GM19023 (cell line): ENCODE results near the gene MADD.

Experiments used
- ATAC-seq: cut with Tn5 transposase; IDR thresholded peaks from one replicate; pipeline ENCODE4 v1.9.1; 2021; ENCODE audit warnings: mild to moderate bottlenecking, moderate library complexity; ENCODE audit not compliant: unreplicated experiment

MADD gene

DNA sequence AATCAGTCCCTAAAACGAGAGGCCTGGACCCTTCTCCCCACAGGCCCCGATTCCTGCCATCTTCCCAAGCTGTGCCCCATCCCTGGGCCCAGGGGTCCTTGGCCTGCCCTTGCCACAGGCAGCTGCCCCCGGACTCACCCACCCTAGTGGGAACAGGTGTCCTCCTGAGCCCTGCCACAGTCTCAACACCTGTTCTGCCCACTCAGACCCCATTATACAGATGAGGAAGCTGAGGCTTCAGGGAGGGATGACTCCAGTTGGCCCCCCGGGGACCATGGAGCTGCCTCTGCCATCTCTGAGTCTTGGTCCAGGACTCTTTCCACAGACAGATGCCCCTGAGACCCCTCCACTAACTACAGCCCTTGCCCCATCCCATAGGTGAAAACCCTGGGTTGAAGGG, 66.7 kb downstream of the MADD start:
- no peak for ATAC-seq

DNA sequence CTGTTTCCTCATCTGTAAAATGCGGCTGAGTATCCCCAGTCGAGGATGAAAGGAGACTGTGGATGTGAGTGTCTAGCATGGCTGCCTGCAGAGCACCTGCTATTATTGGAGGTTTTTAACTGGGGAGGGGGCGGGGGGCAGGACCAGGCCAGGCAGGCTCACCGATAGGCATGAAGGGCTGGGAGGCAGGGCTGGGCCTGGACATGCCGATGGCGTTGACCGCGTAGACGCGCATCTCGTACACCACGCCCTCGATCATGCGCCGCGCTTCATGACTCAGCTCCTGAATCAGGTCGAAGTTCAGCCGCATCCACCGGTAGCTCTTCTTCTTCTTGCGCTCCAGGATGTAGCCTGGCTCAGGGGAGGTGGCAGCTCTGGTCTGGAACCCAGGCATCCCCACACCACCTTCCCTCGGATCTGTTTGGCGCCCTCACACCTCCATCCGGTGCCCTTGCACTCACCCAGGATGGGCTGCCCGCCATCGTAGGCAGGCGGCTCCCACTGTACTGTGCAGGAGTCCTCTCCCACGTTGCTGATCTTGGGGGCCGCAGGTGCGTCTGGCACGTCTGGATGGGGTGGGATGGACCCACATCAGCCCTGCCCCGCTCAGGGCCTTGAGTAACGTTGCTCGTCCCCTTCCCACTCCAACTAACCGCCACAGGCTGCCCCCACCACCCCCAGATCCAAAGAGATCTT, 67.4 kb downstream of the MADD start:
- no peak for ATAC-seq

DNA sequence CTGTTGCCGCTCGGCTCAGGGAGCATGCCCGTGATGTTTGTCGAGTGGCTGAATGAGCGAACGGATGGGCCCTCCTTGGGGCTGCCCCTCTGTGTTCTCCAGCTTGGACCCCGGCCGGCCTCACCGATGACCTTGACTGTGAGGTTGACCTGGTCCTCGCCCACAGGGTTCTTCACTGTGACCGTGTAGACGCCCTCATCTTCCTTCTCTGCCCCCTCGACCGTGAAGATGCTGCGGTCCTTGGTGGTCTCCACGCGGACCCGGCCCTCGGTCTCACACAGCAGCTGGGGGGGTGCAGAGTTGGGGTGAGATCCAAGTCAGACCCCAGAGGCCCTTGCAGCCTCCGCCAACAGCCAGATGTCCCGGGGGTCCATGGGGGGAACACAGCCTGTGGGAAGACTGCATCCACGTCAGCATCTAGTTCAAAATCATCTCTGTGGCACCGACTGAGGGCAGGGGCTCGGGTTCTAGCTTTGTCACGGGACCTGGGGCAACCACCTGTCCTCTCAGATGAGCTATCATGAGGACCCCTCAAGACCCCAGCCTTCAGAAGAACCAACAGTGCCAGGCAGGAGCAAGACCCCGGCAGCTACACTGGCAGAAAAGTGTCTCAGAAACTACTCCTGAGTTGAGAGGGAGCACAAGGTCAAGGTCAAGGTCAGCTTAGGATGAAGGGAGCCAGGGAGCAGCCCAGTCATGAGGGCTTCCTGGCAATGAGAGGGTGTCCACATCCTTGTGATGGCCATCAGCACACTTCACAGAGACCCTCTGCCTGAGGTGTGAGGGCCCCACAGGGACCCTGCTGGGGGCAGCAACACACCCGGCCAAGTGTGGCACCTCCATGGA, 68.7 kb downstream of the MADD start:
- ATAC-seq, result no peak

DNA sequence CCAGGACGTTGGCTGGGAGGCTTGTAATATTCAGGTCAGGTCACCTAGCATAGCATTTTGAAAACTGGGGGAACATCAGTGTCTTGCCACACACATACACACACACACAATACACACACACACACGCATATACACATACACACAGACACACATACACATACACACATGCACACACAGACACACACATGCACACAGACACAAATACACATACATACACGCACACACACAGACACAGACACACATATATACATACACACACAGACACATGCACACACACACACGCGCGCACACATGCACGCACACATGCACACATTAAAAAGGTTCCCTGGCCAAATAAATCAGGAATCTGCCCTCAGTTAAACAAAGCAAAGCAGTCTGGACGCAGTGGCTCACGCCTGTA, 70.1 kb downstream of the MADD start:
- ATAC-seq, result no peak

DNA sequence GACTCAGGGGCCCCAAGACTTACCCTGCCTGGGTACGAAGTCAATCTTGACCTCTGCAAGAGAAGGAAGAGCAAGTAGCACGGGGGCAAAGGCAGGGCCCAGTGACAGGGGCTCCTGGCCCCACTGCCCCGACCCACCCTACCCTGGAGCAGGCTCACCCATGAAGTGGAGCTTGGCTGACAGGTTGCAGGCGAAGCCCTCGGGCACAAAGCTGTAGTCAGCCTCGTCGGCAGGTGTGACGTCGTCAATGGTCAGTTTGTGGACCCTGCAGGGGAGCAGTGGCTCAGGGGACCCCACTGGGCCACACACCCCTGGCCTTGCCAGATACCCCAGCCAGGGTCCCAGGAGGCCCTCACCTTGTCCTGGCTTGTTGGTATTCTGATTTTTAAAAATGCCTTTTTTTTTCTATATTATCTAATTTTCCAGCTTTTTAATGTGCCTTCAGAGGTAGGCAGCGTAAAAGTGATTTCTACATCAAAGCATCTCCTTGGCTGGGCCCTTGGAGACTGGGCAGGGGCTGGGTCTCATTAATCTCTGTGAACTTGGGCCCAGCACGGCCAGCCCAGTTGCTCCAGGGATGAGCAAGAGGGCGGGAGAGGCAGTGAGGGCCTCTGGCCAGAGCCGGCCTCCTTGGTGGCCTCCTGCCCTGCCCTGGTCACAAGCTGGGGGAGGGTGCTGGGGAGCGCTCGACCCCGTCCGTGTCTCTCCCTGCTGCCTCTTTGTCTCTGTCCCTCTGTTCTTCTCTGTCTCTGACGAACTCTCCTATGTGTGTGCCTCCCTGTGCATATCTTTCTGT, 71.2 kb downstream of the MADD start:
- ATAC-seq, result no peak

DNA sequence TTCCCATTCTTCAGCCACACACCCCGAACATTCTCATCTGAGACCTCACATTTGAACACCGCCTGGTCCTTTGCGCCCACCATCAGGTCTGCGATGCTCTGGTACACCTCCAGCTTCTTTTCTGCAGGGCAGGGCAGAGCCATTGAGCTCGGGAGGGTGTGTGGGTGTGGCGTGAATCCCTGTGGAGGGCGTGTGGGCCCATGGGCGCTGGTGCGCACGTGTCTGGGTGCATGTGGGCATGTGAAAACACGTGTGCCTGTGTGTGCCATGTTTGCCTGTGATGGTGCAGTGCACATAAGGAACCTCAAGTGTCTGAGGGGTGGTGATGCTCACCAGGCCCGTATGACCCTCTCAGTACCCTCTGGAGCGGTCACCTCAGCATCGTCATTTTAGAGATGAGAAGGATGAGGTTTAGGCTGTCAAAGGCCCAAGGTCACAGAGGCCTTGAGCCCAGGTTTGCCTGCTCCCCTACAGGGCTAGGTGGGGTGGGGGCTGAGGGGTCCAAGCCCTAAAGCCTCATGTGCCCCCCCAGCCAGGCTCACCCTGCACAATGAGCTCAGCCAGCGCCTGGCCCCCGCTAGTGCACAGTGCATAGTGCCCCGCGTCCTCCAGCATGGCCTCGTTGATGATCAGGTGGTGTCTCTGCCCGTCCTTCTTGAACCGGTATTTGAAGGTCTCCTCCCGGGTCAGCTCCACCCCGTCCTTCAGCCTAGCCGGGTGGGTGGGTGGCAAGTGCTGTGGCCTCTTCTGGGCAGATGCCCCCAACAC, 72.3 kb downstream of the MADD start:
- ATAC-seq, result no peak

DNA sequence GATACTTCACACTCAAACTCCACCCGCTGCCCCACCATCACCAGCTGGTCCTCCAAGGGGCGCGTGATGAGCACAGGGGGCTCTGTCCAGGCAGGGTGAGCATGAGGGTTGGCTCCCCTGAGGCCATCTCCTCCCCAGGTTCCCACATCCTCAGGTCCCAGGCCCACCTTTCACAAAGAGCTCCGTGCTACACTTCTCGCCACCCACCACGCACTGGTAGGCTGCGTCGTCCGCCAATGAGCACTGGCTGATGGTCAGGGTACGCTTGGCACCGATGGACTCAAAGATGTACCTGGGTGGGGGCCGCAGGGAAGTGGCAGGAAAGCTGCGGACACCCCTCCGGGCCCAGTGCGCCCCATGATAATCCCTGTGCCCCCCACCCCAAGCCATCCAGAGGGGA, 72.9 kb downstream of the MADD start:
- no peak for ATAC-seq

DNA sequence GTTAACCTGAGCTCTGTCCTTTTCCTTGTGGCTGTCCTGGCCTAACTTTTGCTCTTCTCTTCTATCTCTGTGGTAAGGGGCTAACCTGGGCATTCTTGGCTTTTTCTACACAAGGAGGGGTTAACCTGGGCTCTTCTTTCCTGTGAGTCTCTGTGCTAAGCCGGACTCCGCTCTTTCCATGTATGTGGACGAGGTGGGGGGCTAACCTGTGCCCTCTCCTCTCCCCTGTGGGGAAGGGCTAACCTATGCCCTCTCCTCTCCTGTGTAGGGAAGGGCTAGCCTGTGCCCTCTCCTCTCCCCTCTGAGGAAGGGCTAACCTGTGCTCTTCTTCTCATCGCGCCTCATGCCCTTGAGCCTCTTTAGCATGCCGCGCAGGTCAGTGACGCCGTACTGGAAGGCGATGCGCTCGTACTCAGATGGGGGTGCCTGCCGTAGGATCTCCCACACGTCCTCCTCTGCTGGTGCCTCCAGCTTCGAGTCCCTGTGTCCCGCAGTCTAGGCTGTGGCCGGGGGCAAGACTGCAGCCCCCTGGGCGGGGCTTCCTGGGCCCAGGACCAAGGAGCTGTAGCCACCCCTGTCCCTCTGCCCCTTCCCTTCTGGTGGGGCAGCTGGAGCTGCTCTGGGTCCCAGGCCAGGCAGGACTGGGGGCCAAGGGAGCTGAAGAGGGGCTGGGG, 76.1 kb downstream of the MADD start:
- ATAC-seq, result no peak

DNA sequence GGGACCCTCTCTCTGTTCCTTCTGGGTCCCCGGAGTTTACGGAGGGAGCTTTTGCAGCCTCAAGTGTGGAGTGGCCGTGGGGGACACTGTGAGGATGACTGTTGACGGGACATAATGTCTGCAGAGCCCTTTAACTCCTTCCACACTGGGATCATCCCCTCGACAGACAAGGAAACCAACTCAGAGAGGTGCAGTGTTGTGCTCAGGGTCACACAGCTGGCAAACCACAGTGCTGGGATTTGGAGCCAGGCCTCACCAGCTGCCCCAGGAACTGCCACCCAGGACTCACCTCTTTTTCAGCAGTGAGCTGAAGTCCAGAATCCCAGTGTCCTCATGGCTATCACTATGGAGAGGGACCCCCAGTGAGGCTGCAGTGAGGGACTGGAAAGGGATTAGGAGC, 77.2 kb downstream of the MADD start:
- ATAC-seq, result no peak

DNA sequence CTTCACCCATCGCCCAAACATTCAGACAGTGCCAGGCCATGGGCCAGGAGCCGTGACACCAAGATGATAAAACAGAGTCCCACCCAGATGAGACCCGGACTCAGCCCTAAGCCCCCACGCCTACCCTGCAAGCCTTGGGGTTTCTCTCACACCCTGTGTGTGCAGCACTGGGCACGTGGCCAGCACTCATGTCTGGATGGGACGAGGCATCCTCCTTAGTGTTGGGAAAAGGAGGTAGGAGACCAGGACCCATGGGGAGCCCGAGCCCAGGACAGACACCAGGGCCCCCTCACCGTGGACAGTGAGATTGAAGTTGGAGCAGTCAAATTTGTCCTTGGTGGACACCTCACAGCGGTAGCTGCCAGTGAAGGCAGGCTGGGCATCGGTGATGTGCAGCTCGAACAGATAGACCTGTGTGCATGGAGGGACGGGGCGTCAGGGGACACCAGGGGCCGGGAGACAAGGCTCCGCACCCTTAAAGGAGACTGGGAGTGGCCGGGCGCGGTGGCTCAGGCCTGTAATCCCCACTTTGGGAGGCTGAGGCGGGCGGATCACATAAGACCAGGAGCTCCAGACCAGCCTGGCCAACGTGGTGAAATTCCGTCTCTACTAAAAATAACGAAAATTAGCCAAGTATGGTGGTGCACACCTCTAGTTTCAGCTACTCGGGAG, 78.3 kb downstream of the MADD start:
- ATAC-seq, result no peak

DNA sequence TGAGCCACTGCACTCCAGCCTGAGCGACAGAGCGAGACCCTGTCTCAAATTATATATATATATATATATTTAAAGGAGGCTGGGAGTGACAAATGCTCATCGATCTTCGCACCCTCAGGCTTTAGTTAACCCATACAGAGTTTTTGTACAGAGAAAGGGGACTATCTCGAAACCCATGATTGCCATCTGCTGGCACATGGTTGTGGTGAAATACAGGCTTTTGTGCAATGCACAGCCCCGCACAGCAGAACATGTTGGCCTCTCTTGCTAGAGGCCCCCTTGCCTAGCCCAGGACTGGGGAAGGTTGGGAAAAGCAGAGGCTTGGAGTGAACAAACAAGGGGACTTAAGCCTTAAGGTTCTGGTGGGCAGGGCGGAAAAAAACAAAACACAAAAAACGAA, 78.9 kb downstream of the MADD start:
- ATAC-seq, result no peak

DNA sequence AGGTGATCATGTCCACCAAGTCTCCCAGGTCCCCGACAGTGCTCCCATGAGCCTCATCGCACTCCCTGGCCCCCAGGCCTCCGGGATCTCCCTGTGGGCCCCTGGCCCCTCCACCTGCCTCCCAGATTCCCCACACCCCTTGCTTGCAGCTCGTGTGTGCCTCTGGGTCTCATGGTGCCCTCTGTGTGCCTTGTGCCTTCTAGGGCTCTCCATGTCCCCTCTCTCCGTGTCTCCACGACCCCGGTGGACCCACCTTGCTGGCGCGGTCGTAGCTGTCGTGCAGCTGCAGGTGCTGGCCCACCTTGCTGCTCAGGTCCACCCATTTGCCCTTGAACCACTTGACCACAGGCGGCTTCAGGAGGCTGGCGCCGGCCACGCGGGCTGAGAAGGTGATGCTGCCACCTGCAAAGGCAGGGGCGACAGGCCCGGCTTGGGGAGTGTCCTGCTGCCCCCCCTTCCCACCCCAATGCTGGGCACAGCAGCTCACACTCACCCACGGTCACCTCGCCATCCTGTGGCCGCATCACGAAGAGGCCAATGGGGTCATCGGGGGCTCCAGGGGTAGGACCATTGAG, 79.7 kb downstream of the MADD start:
- no peak for ATAC-seq

DNA sequence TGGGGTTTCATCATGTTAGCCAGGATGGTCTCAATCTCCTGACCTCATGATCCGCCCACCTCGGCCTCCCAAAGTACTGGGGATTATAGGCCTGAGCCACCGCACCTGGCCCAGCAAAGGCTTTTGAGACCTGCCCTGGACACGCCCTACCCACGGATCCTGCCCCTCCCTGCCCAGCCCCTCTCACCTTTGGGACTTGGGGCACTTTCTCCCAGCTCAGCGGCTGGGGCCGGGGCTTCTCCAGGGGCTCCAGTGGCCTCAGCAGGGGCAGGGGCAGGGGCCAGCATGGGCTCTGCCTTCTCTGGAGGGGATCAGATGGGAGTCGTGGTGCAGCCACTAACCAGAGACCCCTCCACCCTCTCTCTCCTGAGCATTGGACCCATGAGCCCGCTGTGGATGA, 80.4 kb downstream of the MADD start:
- ATAC-seq, result no peak

DNA sequence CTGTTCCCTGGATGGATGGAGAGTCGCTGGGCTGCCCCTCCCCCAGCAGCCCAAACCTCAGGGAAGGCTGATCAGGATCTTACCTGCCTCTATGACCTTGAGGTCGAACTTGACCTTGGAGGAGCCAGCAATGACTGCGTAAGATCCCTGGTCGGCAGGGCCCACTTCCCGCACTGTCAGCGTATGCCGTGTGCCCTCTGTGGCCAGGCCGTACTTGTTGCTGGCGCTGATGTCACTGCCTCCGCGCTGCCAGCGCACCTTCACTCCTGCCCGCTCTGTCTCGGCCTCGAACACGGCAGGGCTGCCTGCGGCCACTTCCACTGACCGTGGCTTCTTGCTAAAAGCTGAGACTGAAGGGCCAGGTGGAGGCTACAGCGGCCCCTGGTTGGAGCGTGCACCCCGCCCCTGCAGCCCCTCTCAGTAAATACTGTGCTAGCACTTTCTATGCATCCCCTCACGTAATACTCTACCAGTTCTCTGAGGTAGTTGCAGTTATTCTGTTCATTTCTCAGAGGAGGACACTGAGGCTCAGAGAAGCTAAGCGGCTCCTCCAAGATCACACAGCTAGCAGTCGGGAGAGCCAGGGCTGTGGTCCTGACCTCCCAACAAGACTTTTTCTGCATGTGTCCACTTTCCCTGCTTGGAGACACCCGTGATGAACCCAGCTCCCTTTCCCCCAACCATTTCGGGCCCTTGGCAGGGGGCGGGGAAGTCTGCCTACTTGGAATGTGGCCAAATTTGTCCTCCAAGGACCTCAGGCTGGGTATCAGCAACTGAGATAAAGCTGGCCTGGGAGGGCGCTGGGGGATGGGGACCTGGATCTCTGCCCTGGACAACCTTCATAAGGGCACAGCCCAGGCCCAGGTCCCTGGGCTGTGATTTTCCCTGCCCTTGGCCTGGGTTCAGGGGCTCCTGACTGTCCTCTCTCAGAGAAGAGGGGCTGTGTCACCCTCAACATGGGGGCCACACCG, 81.5 kb downstream of the MADD start:
- no peak for ATAC-seq

DNA sequence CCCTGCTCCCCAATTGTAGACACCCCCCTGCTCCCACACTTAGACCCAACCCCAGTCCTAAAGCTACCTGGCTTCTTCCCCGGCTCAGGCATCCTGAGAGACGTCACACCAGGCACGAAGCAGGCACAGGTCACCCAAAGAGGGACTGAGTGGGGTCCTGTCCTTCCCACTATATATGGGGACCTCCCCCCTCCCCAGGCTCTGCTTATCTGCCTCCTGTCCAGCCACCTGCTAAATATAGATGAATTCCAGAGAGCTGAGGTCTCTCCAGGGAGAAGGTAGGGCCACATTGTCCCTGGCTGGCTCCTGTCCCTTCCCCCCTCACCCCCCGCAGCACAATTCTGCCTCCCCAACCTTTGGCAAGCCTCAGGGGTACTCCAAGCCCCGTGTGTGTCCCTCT, 82.6 kb downstream of the MADD start, which contains the start of gene MYBPC3:
MYBPC3 (minus strand) TSS at position 147 of the 400 bp plus-strand sequence; CDS start at position 92, 55 bp downstream.
- no peak for ATAC-seq

DNA sequence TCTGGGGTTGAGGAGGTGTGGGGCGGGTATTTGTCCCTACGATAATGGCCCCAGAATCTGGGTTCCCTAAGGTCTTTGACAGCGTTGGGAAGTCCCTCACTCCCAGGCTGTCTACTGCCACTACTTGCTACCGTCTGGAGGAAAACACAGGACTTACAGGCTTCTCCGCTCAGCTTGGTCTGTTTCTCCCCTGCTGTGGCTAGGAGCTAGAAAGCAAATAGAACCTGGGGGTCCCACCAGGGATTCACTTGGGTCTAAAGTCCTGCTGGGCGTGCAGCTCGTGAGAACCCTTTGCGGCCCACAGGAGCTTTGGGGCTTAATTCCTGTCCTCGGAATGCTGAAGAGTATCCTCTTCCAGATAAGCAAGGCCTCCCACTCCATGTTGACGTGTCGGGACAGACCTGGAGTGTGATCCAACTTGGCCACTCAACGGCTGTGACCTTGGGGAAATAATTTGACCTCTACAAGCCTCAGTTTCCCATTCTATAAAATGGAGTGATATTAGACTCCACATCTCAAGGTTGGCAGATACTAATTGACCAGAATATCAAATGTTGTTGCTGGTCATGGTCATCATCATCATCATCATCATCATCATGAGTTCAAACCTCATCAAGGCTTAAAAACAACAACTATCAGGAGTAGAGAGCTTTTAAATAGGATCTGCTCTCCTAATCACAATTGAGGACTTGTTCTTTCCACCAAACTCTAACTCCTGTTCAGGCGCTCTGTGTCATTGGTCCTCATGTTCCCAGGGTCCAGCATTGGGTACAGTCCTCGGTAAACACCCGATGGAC, 84.2 kb downstream of the MADD start:
- ATAC-seq, result no peak

DNA sequence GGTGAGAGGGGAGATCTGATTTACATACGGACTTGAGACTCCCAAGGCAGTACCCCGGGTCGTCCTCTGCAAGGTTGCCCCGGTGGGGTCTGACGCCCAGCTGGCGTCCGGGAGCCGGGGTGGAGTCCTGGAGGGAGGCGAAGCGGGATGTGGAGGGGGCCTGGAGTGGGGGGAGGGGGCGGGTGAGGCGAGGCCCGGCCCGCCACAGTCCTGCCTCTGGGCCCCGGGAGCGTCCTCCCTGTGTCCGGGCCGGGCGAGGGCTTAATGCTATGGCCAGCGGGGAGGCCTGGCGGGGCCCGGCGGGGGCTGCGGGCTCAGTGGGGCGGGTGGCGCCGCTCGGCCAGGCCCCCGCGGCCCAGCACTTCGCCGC, 85.0 kb downstream of the MADD start:
- no peak for ATAC-seq
